Immature natural killer cell (primary cell): ENCODE results near the gene RPUSD3. TPM values are rescaled to one million over a fixed set of nuclear protein-coding genes. Genes with fewer than 3 reads are reported as not detected.

Experiments used
- DNase-seq, 3 donors: peaks; one replicate each; pipeline ENCODE4 v3.0.0; 2022; ENCODE audit warnings: mixed read lengths in 1 of 3
- H3K27ac Mint-ChIP-seq, 6 donors: one replicate each; pipeline ENCODE4 v1.8.0; 2020; ENCODE audit warnings: mixed read lengths in 6 of 6, mild to moderate bottlenecking in 5 of 6, inconsistent platforms in 4 of 6, moderate library complexity in 3 of 6
- H3K27me3 Mint-ChIP-seq, 3 donors: one replicate each; pipeline ENCODE4 v1.8.0; 2020 to 2021; ENCODE audit warnings: low read depth in 3 of 3, mild to moderate bottlenecking in 3 of 3, mixed read lengths in 3 of 3, moderate library complexity in 3 of 3, inconsistent platforms in 1 of 3
- H3K36me3 Mint-ChIP-seq, 3 donors: one replicate each; pipeline ENCODE4 v1.8.0; 2020; ENCODE audit warnings: mixed read lengths in 3 of 3, inconsistent platforms in 2 of 3, mild to moderate bottlenecking in 2 of 3
- H3K4me1 Mint-ChIP-seq, 2 donors: one replicate each; pipeline ENCODE4 v1.8.0; 2020; ENCODE audit warnings: inconsistent platforms in 2 of 2, mild to moderate bottlenecking in 2 of 2, mixed read lengths in 2 of 2, moderate library complexity in 1 of 2
- H3K4me3 Mint-ChIP-seq, 5 donors: one replicate each; pipeline ENCODE4 v1.8.0; 2020; ENCODE audit warnings: mild to moderate bottlenecking in 5 of 5, mixed read lengths in 5 of 5, inconsistent platforms in 3 of 5, moderate library complexity in 3 of 5
- H3K9me3 Mint-ChIP-seq, 6 donors: one replicate each; pipeline ENCODE4 v1.8.0; 2020; ENCODE audit warnings: mild to moderate bottlenecking in 6 of 6, mixed read lengths in 6 of 6, inconsistent platforms in 4 of 6, moderate library complexity in 3 of 6
- polyA plus RNA-seq, 3 donors: library from polyadenylated mRNA; unstranded; fragments of 300-500 nt; fragmentation: Illumina TruSeq; gene quantifications; one replicate each; pipeline ENCODE4 v1.2.3, GENCODE V29; 2021

RPUSD3 gene
- polyA plus RNA-seq, 3 donors from 2014 or later, result 94.7 to 153 (median 101) TPM

DNA sequence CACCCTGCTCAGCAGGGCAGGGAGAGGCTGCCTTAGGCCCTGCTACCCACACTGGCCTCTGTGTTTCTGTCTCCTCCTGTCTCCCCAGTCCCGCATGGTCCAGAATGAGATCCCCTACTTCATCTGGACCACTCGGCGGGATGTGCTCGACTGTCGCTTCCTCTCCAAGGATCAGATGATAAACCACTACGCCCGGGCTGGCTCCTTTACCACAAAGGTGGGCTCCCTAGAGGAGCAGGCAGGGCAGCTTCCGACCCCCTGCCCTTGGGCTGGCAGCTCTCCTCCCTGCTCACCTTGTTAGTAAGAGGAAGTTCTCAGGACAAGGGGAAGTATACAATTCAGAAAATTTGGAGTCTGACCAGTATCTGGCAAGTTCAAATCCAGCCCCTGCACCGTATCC lies 27.8 kb downstream of the RPUSD3 start:
- no peaks in the 10 kb centered on the region for H3K9me3 Mint-ChIP-seq
- H3K27me3 Mint-ChIP-seq, result no peaks in the 10 kb centered on the region
- peaks cover 9 to 10% of the 10 kb centered on the region in 2 donors for H3K4me1 Mint-ChIP-seq
- no peak overlapping the region for H3K4me3 Mint-ChIP-seq
- no peak overlapping the region for H3K27ac Mint-ChIP-seq
- peaks cover 0 to 10% (median 6%) of the 10 kb centered on the region in 3 donors for H3K36me3 Mint-ChIP-seq
- DNase-seq, result no peak

DNA sequence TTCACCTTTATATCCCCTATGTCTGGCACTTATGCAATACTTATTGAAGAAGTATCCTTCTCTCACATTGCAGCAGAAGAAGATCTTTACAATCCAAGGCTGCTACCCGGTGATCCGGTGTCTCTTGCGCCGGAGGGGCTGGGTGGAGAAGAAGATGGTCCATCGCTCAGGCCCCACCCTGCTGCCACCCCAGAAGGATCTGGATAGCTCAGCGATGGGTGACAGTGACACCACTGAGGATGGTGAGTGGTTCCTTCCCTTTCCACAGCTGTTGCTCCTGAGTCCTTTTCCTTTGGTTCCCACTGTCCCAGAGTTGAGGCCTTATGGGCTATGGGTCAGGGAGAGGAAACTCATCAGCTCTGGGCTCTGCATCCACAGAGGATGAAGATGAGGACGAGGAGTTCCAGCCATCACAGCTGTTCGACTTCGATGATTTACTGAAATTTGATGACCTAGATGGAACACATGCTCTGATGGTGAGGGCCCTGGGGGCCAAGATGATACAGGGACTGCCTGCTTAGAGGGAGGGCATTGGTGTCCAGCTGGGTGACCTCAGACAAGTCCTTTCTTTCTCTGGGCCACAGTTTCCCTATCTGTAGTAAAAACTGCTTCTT lies 30.8 kb downstream of the RPUSD3 start:
- peaks cover 33 to 35% of the 10 kb centered on the region in 2 donors for H3K4me1 Mint-ChIP-seq
- no peaks in the 10 kb centered on the region for H3K9me3 Mint-ChIP-seq
- H3K4me3 Mint-ChIP-seq, result no peak overlapping the region
- DNase-seq, result no peak
- H3K27me3 Mint-ChIP-seq, result peaks cover 0 to 10% (median 5%) of the 10 kb centered on the region in 3 donors
- no peak overlapping the region for H3K27ac Mint-ChIP-seq
- no peaks in the 10 kb centered on the region for H3K36me3 Mint-ChIP-seq

DNA sequence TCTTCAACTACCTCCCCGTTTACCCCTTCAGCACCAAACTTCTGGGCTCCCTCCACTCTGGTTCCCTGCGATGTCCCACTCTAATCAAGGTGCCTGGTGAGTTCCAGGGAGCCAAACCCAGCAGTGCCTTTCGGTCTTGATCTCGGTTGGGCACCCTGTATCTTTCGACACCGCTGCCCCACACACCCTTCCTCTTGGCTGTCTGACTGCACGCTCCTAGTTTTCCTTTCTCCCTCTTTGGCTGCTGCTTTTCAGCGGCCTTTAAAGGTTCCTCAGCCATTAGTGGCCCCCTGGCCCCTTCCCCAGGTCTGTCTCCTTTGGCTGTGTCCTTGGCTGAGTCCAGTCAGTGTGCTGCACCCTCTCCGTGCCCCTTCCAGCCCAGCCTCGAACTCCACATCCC lies 33.0 kb downstream of the RPUSD3 start:
- DNase-seq, result no peak
- H3K36me3 Mint-ChIP-seq, result peaks cover 0 to 7% (median 0%) of the 10 kb centered on the region in 3 donors
- H3K4me1 Mint-ChIP-seq, result peaks cover 45 to 53% of the 10 kb centered on the region in 2 donors
- H3K4me3 Mint-ChIP-seq, result peak overlapping the region; percentile 86 to 93 (median 89)
- peak overlapping the region; percentile 74 to 96 (median 88) for H3K27ac Mint-ChIP-seq
- H3K27me3 Mint-ChIP-seq, result peaks cover 0 to 10% (median 5%) of the 10 kb centered on the region in 3 donors
- no peaks in the 10 kb centered on the region for H3K9me3 Mint-ChIP-seq

DNA sequence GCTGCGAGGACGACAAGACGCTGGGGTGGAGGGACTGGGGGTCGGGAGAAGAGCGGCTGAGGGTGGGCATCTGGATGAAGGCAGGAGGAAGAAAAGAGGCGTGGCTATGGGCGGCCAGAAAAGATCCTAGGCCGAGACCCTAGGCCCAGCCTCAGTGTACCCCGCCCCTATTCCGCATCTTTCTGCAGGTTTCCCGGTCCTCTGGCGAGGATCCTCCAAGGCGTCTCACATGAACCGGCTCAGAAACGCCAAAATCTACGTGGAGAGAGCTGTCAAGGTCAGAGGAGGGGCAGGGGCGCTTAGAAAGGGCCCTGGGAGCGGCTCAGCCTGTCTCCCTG lies 33.4 kb downstream of the RPUSD3 start:
- Mint-ChIP-seq H3K9me3 (no peaks in the 10 kb centered on the region), H3K27ac (peak overlapping the region; percentile 74 to 96 (median 88)), H3K4me1 (peaks cover 45 to 53% of the 10 kb centered on the region in 2 donors)

DNA sequence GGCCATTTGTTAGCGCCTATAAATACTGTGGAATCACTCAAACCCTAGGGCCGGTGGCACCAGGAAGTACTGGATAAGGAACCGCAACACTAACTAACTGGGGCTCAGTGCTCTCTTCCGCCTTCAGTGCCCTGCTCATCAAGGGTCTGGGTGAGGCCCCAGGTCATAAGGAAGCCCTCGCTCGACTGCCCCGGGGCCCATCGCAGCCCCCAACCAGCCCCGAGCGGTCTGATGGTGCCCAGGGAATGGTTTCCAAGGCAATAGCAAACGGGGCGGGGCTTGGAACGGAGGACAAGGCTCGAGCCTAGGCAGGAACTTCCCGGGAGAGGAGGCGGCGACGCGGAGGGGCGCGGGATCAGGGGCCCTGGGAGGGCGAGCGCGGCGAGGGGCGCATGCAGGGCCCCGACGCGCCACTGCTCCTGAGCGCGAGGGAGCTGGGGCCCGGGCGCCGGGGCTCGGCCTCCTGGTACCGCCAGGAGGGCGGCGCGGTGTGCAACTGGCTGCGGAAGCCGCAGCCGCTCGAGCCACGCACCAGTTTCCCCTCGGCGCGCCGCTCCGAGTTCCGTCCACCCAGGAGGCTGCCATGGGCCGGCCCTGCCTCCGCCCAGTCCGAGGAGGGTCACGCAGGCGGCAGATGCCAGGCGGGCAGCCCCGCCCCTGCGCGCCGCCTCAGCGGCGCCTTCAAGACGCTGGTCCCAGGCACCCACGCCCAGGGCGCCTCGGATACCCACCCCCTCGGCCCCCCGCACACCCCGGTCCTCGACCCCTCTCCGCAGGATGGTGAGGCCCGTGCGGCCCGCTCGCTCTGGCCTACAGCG lies 34.0 kb downstream of the RPUSD3 start, which contains the start of gene TTLL3:
TTLL3 (plus strand) TSS at position 648 of the 818 bp plus-strand sequence. CDS start 400 bp downstream, outside the sequence.
- Mint-ChIP-seq H3K4me1 (peaks cover 45 to 59% of the 10 kb centered on the region in 2 donors), H3K27ac (peak within 1 kb of the TSS; percentile 96 to 99 (median 99)), H3K36me3 (peaks cover 0 to 10% (median 9%) of the 10 kb centered on the region in 3 donors), H3K4me3 (peak within 1 kb of the TSS; percentile 89 to 95 (median 93)), H3K27me3 (peaks cover 0 to 10% (median 5%) of the 10 kb centered on the region in 3 donors), H3K9me3 (no peaks in the 10 kb centered on the region)
- DNase-seq, result peak; percentile 49 to 55 (median 55)

More for the DNA sequence above, 33.4 kb downstream of the RPUSD3 start:
- H3K27me3 Mint-ChIP-seq, result peaks cover 0 to 10% (median 5%) of the 10 kb centered on the region in 3 donors
- H3K36me3 Mint-ChIP-seq, result peaks cover 0 to 7% (median 3%) of the 10 kb centered on the region in 3 donors
- DNase-seq, result no peak
- H3K4me3 Mint-ChIP-seq, result peak overlapping the region; percentile 86 to 93 (median 89)

DNA sequence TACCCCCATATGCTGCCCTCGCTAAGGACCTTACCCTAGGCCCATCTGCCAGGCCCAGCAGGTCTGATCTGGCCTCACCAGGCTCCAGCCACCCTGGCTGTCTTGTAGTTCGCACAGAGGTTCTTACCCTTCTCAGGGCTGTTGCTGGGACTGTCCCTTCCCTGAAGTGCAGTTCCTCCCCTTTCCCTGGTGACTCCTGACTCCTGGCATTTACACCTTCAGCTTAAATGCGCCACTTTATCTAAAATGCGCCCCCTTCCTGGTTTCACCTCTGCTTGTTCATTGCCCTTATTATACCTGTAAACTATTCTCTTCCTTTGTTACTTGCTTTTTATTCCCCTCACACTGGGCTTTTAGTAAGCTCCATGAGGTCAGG lies 34.6 kb downstream of the RPUSD3 start:
- peaks cover 45 to 65% of the 10 kb centered on the region in 2 donors for H3K4me1 Mint-ChIP-seq
- peaks cover 0 to 16% (median 15%) of the 10 kb centered on the region in 3 donors for H3K36me3 Mint-ChIP-seq
- H3K4me3 Mint-ChIP-seq, result peak overlapping the region; percentile 89 to 95 (median 93)
- peak in 1 of 3 donors; percentile 17 for DNase-seq
- peaks cover 0 to 10% (median 5%) of the 10 kb centered on the region in 3 donors for H3K27me3 Mint-ChIP-seq
- no peaks in the 10 kb centered on the region for H3K9me3 Mint-ChIP-seq
- H3K27ac Mint-ChIP-seq, result peak overlapping the region; percentile 96 to 99 (median 99)

DNA sequence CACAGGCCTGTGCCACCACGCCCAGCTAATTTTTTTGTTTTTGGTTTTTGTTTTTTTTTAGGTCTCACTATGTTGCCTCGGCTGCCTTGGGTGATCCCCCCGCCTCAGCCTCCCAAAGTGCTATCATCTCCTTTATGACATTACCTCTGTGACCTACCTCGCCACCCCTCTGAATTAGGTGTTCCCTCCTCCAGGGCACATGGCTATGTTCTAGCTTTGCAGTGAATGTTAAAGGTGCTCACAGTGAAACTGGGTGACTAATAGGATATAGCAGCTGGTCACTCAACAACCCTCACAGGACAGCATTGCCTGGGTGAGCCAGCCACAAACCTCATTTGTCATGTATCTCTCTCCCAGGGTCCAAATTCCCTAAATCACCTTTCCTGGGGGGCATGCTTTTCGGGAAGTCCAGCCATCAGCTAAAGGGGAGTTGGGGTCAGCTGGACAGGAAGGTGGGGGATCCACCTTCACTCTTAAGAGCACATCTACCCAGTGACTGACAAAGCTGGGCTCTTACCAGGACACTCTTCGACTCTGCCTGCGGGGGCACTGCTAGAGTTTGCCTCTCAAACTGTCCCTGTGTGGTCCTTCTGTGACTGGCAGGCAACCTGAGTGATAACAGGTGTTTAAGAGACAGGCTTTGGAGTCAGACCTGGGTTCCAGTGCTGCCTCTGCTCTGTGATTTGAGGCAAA lies 35.3 kb downstream of the RPUSD3 start:
- H3K27me3 Mint-ChIP-seq, result peaks cover 0 to 10% (median 5%) of the 10 kb centered on the region in 3 donors
- peak overlapping the region; percentile 96 to 99 (median 99) for H3K27ac Mint-ChIP-seq
- H3K4me1 Mint-ChIP-seq, result peaks cover 45 to 70% of the 10 kb centered on the region in 2 donors
- H3K36me3 Mint-ChIP-seq, result peaks cover 3 to 23% (median 22%) of the 10 kb centered on the region in 3 donors
- peak; percentile 48 to 54 (median 50) for DNase-seq
- H3K9me3 Mint-ChIP-seq, result no peaks in the 10 kb centered on the region
- peak overlapping the region; percentile 89 to 95 (median 93) for H3K4me3 Mint-ChIP-seq

DNA sequence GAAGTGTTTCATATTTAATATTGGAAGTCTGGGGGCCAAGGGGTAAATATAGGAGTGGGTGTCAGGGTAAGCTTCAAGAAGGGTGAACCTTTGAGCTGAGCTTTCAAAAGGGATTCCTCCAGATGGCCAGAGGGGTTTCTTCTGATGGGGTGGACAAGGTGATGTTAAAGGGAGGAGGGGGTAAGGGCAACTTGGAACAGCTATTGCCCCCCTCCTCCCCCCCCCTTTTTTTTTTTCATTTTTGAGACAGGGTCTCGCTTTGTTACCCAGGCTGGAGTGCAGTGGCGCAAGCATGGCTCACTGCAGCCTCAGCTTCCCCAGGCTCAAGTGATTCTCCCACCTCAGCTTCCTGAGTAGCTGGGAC lies 35.8 kb downstream of the RPUSD3 start:
- peak overlapping the region; percentile 96 to 99 (median 99) for H3K27ac Mint-ChIP-seq
- peaks cover 49 to 75% of the 10 kb centered on the region in 2 donors for H3K4me1 Mint-ChIP-seq
- peak overlapping the region; percentile 89 to 95 (median 93) for H3K4me3 Mint-ChIP-seq
- no peak for DNase-seq
- H3K27me3 Mint-ChIP-seq, result peaks cover 0 to 13% (median 5%) of the 10 kb centered on the region in 3 donors
- H3K9me3 Mint-ChIP-seq, result no peaks in the 10 kb centered on the region
- H3K36me3 Mint-ChIP-seq, result peaks cover 9 to 28% (median 28%) of the 10 kb centered on the region in 3 donors

DNA sequence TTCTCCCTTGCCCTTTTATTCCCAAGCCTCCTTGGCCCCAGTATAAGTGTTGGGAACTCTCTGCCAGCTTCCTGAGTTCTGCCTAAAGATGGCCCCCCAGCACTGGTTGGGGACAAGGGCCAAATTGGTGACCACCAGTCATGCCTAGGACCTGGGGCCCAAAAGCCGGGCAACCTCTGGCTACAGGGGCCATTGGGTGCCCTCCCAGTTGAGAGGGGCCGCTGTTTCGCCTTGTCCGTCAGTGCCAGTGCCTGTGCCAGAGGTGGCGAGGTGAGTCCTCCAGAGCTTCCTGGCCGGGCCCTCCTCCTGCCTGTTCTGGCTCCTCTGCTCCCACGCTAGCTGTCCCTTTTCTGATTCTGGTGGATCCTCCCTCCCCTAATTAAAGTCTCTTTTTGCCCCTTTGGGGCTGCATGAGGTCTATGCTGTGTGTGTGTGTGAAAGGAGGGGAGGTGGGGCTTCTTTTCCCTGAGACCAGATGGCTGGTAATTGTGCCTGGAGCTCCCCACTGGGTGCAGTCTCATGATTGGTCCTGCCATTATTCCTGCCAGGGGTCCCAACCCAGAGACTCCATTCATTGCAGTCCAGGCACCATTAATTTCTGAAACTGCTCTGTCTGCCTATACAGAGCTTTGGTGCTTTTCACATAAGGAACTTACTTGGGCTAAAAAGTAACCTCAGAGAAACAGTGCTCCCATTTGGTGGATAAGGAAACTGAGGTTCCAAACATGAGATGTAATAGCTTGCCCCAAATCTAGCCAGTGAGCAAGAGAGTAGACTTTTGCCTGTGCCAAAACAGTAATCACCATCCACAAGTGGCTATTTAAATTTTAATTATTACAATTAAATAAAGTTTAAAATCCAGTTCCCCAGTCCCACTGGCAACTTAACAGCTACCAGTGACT lies 36.9 kb downstream of the RPUSD3 start:
- Mint-ChIP-seq H3K4me1 (peaks cover 49 to 76% of the 10 kb centered on the region in 2 donors), H3K27me3 (peaks cover 0 to 13% (median 5%) of the 10 kb centered on the region in 3 donors), H3K4me3 (peak overlapping the region in 3 of 5 donors; percentile 65 to 95 (median 93)), H3K36me3 (peaks cover 9 to 28% (median 28%) of the 10 kb centered on the region in 3 donors), H3K9me3 (no peaks in the 10 kb centered on the region), H3K27ac (peak overlapping the region; percentile 96 to 99 (median 99))
- DNase-seq, result no peak

DNA sequence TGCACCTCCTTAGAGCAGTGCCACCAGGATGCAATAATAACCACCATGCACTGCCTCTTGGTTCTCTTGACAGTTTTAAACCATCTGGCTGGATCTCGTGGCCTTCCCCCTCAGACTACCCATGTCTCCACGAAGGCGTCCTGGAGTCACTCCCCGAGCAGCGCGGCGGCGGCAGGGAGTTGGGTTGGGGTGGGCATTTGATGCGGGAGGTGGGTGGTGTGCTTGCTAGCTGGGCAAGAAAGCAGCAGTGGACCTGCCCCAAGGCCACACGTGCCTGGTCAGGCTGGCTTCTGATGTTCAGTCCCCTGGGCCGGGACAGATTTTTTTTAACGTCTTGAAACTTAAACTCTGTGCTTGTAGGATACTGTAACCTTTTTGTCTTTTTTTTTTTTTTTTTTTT lies 37.7 kb downstream of the RPUSD3 start:
- H3K4me1 Mint-ChIP-seq, result peaks cover 41 to 68% of the 10 kb centered on the region in 2 donors
- peaks cover 9 to 34% (median 30%) of the 10 kb centered on the region in 3 donors for H3K36me3 Mint-ChIP-seq
- no peak for DNase-seq
- peak overlapping the region in 3 of 6 donors; percentile 7 to 61 (median 51) for H3K27ac Mint-ChIP-seq
- peaks cover 0 to 13% (median 5%) of the 10 kb centered on the region in 3 donors for H3K27me3 Mint-ChIP-seq
- no peaks in the 10 kb centered on the region for H3K9me3 Mint-ChIP-seq
- H3K4me3 Mint-ChIP-seq, result no peak overlapping the region

DNA sequence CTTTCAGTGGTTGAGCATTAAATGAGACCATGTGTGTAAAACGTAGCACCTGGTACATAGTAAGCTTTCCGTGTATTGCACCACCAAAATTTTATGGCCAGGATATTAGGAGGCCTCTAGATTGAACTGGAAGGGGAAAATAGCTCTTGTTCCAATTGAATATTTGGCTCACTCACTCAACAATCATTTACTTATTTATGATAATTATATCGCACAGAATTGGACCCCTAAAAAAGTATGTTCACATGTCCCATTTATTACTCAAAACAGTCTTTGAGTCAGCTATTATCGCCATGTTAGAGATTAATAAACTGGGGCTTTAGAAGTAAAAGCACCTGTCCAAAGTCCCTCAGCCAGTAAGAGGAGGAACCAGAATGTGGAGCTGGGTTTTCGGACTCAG lies 38.8 kb downstream of the RPUSD3 start:
- Mint-ChIP-seq H3K9me3 (no peaks in the 10 kb centered on the region), H3K4me1 (peaks cover 33 to 59% of the 10 kb centered on the region in 2 donors), H3K4me3 (no peak overlapping the region), H3K27ac (peak overlapping the region in 1 of 6 donors; percentile 48), H3K36me3 (peaks cover 9 to 40% (median 30%) of the 10 kb centered on the region in 3 donors), H3K27me3 (peaks cover 0 to 11% (median 5%) of the 10 kb centered on the region in 3 donors)
- no peak for DNase-seq

DNA sequence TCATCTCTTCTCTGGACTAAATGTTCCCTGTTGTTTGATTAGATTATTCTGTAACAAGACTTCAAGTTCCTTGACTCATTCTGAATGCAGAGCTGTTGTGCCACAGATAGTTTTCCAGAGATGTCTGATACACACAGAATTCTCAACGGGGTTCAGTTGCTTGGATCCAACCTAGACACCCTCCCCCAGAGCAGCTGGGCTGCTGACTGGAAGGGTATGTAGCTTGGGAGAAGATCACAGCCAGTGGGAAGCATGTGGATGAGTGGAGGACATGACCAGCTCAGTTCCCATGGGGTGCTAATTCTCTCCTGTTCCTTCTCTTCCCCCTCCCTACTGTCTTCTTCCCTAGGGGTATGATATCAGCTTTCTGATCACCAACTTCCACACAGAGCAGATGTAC lies 40.3 kb downstream of the RPUSD3 start:
- peaks cover 25 to 53% of the 10 kb centered on the region in 2 donors for H3K4me1 Mint-ChIP-seq
- H3K9me3 Mint-ChIP-seq, result no peaks in the 10 kb centered on the region
- peak overlapping the region in 5 of 6 donors; percentile 24 to 76 (median 71) for H3K27ac Mint-ChIP-seq
- DNase-seq, result no peak
- H3K4me3 Mint-ChIP-seq, result no peak overlapping the region
- peaks cover 0 to 6% (median 0%) of the 10 kb centered on the region in 3 donors for H3K27me3 Mint-ChIP-seq
- peaks cover 9 to 45% (median 30%) of the 10 kb centered on the region in 3 donors for H3K36me3 Mint-ChIP-seq
